ENCODE results near the gene ILF3.

The ILF3 gene

GRCh38 chr19:10678813-10679212 lies 24.7 kb downstream of the ILF3 start:
- DNase-seq, result no peak

- DNase-seq, result no peak
Observed at GRCh38 chr19:10679743-10680142, 25.6 kb downstream of the ILF3 start.

GRCh38 chr19:10680545-10681135 lies 26.5 kb downstream of the ILF3 start:
- no peak for DNase-seq

- no peak for DNase-seq
Observed at GRCh38 chr19:10681658-10682057, 27.5 kb downstream of the ILF3 start.

GRCh38 chr19:10682397-10683063 lies 28.4 kb downstream of the ILF3 start:
- DNase-seq, result no peak

- no peak for DNase-seq
Observed at GRCh38 chr19:10683064-10683426, 28.9 kb downstream of the ILF3 start.

- DNase-seq, result no peak
Observed at GRCh38 chr19:10683582-10683981, 29.4 kb downstream of the ILF3 start.

GRCh38 chr19:10685210-10685609 lies 31.1 kb downstream of the ILF3 start:
- no peak for DNase-seq

- no peak for DNase-seq
Observed at GRCh38 chr19:10686193-10686592, 32.0 kb downstream of the ILF3 start.

GRCh38 chr19:10686661-10687517 lies 32.7 kb downstream of the ILF3 start:
- no peak for DNase-seq

GRCh38 chr19:10687518-10688288 lies 33.6 kb downstream of the ILF3 start:
- no peak for DNase-seq

GRCh38 chr19:10688545-10689280 lies 34.6 kb downstream of the ILF3 start:
- DNase-seq, result no peak

GRCh38 chr19:10690341-10690781 lies 36.2 kb downstream of the ILF3 start:
- no peak for DNase-seq

- DNase-seq, result no peak
Observed at GRCh38 chr19:10691178-10691881, 37.2 kb downstream of the ILF3 start.

- no peak for DNase-seq
Observed at GRCh38 chr19:10691883-10692282, 37.7 kb downstream of the ILF3 start.

GRCh38 chr19:10692673-10693264 lies 38.6 kb downstream of the ILF3 start:
- no peak for DNase-seq

- DNase-seq, result no peak
Observed at GRCh38 chr19:10694706-10695307, 40.7 kb downstream of the ILF3 start.

GRCh38 chr19:10695401-10696398 lies 41.6 kb downstream of the ILF3 start:
- DNase-seq, result peak; percentile 83

- peak; percentile 71 for DNase-seq
Observed at GRCh38 chr19:10699650-10700335, 45.6 kb downstream of the ILF3 start.
